CD14-positive monocyte (primary cell): ENCODE data around the gene OR4D11. TPM values are rescaled to one million over a fixed set of nuclear protein-coding genes. Genes with fewer than 3 reads are reported as not detected.
A peak's percentile ranks its signal among the peaks of the same experiment; 100 is the strongest.
"Not testable (repeated sequence)": the region's sequence is repeated elsewhere in the genome, so short reads cannot be mapped to it uniquely, and the experiment has no call there.

ENCODE experiments used
- DNase-seq, 3 donors: peaks; one replicate each; pipeline ENCODE4 v3.0.0-alpha.2; 2011 to 2022
- H2AFZ ChIP-seq: 2 replicates; pipeline ENCODE4 v1.6.0; 2012; ENCODE audit warnings: mild to moderate bottlenecking, low read depth, low read length, inconsistent platforms; ENCODE audit not compliant: insufficient read depth, poor library complexity, severe bottlenecking
- H3K27ac ChIP-seq, 2 donors: 1 replicate in 1 of 2; 2 replicates in 1 of 2; pipeline ENCODE4 v1.5.1; 2012 to 2013; ENCODE audit warnings: low read length in 2 of 2, control low read depth in 1 of 2, inconsistent platforms in 1 of 2, low read depth in 1 of 2, mild to moderate bottlenecking in 1 of 2
- H3K27me3 ChIP-seq, 2 donors: one replicate each; pipeline versions ENCODE4 v1.6.0 to v1.6.1; 2011 to 2013; ENCODE audit warnings: low read length in 2 of 2; ENCODE audit not compliant: control insufficient read depth in 2 of 2, insufficient read depth in 2 of 2
- H3K36me3 ChIP-seq, 2 donors: replicated peaks in 1 of 2; 1 replicate in 1 of 2; 2 replicates in 1 of 2; pipeline versions ENCODE4 v1.5.1 to v1.6.1; 2012 to 2013; ENCODE audit warnings: low read length in 2 of 2, control low read depth in 1 of 2, inconsistent platforms in 1 of 2, mild to moderate bottlenecking in 1 of 2; ENCODE audit not compliant: insufficient read depth in 2 of 2, control insufficient read depth in 1 of 2
- H3K4me1 ChIP-seq, 2 donors: 1 replicate in 1 of 2; 2 replicates in 1 of 2; pipeline versions ENCODE4 v1.5.1 to v1.6.1; 2012 to 2013; ENCODE audit warnings: low read length in 2 of 2, control low read depth in 1 of 2, inconsistent platforms in 1 of 2, mild to moderate bottlenecking in 1 of 2, moderate library complexity in 1 of 2; ENCODE audit not compliant: insufficient read depth in 2 of 2, control insufficient read depth in 1 of 2
- H3K4me2 ChIP-seq: replicated peaks from 2 replicates; pipeline ENCODE3; 2012; ENCODE audit warnings: low read length, moderate library complexity, mild to moderate bottlenecking; ENCODE audit not compliant: poor library complexity, severe bottlenecking; ENCODE audit errors: extremely low read depth
- H3K4me3 ChIP-seq, 3 experiments: fragments of 200-600 bp in 1 of 3; sonication (generic) in 1 of 3; replicated peaks in 1 of 3; 1 replicate in 2 of 3; 2 replicates in 1 of 3; pipeline ENCODE4 v1.5.1; 2011 to 2013; ENCODE audit warnings: low read length in 3 of 3, mild to moderate bottlenecking in 3 of 3, control low read depth in 2 of 3, low read depth in 2 of 3, inconsistent platforms in 1 of 3, moderate library complexity in 1 of 3
- H3K79me2 ChIP-seq: 2 replicates; pipeline ENCODE4 v1.6.0; 2012; ENCODE audit warnings: mild to moderate bottlenecking, control low read depth, inconsistent platforms, low read length, moderate library complexity; ENCODE audit not compliant: insufficient read depth
- H3K9ac ChIP-seq: 2 replicates; pipeline ENCODE4 v1.6.0; 2017; ENCODE audit warnings: low read length, mild to moderate bottlenecking; ENCODE audit not compliant: insufficient read depth, poor library complexity, severe bottlenecking
- H3K9me3 ChIP-seq, 2 donors: replicated peaks in 1 of 2; 1 replicate in 1 of 2; 2 replicates in 1 of 2; pipeline versions ENCODE4 v1.5.1 to v1.6.1; 2012 to 2013; ENCODE audit warnings: low read length in 2 of 2, control low read depth in 1 of 2; ENCODE audit not compliant: control insufficient read depth in 1 of 2, insufficient read depth in 1 of 2
- H4K20me1 ChIP-seq: 2 replicates; pipeline ENCODE4 v1.6.0; 2012; ENCODE audit warnings: mild to moderate bottlenecking, low read length, control low read depth, moderate library complexity; ENCODE audit not compliant: insufficient read depth
- H3K27ac Mint-ChIP-seq, 7 donors: one replicate each; pipeline ENCODE4 v1.8.0; 2020; ENCODE audit warnings: mild to moderate bottlenecking in 7 of 7, mixed read lengths in 7 of 7, moderate library complexity in 6 of 7, inconsistent platforms in 2 of 7
- H3K27me3 Mint-ChIP-seq, 3 donors: one replicate each; pipeline ENCODE4 v1.8.0; 2021 to 2022; ENCODE audit warnings: low read depth in 3 of 3, mild to moderate bottlenecking in 3 of 3, mixed read lengths in 3 of 3, moderate library complexity in 3 of 3, inconsistent platforms in 1 of 3
- H3K36me3 Mint-ChIP-seq, 2 donors: one replicate each; pipeline ENCODE4 v1.8.0; 2020; ENCODE audit warnings: mixed read lengths in 2 of 2, inconsistent platforms in 1 of 2, mild to moderate bottlenecking in 1 of 2
- H3K4me1 Mint-ChIP-seq: one replicate; pipeline ENCODE4 v1.8.0; 2020; ENCODE audit warnings: mild to moderate bottlenecking, mixed read lengths
- H3K4me3 Mint-ChIP-seq, 2 donors: one replicate each; pipeline ENCODE4 v1.8.0; 2020; ENCODE audit warnings: mild to moderate bottlenecking in 2 of 2, mixed read lengths in 2 of 2, moderate library complexity in 1 of 2
- H3K9me3 Mint-ChIP-seq, 7 donors: one replicate each; pipeline ENCODE4 v1.8.0; 2020 to 2022; ENCODE audit warnings: mixed read lengths in 7 of 7, mild to moderate bottlenecking in 6 of 7, moderate library complexity in 6 of 7, inconsistent platforms in 2 of 7
- CTCF ChIP-seq: fragments of 200-600 bp; IDR thresholded peaks from one replicate; pipeline ENCODE4 v1.8.0; 2022; ENCODE audit warnings: antibody characterized with exemption, mild to moderate bottlenecking
- WGBS: methylation state at CpG from one replicate; pipeline ENCODE4 v1.1.5; 2013; ENCODE audit warnings: missing lambda C conversion rate; ENCODE audit not compliant: insufficient coverage; 5-methylcytosine and 5-hydroxymethylcytosine counted together
- intact Hi-C, 2 donors: fragments of 100-400 bp; cut with micrococcal nuclease; formaldehyde crosslinking; loops; one replicate each; pipeline versions ENCODE4 v1.15.0 to v1.15.1; 2023
- polyA plus RNA-seq, 3 donors: library from polyadenylated mRNA; depleted of rRNA in 1 of 3; unstranded in 2 of 3; stranded (reverse) in 1 of 3; fragments of 300-500 nt in 2 of 3; fragments of >200 nt in 1 of 3; fragmentation: Illumina TruSeq in 2 of 3; gene quantifications; 1 replicate in 2 of 3; 2 replicates in 1 of 3; pipeline ENCODE4 v1.2.3, GENCODE V29; 2012 to 2021

The OR4D11 gene
- polyA plus RNA-seq, 3 donors = not detected

GRCh38 chr11:59511675-59512074, 8.3 kb downstream of the OR4D11 start:
- Histone ChIP-seq H3K27me3 (no peaks in the 10 kb centered on the region), H3K4me1 (peaks cover 30 to 35% of the 10 kb centered on the region in 2 donors), H3K4me3 (no peak overlapping the region), H3K4me2 (peak overlapping the region; percentile 61), H3K36me3 (no peaks in the 10 kb centered on the region), H3K27ac (peak overlapping the region in 1 of 2 donors; percentile 53), H3K79me2 (no peaks in the 10 kb centered on the region), H3K9me3 (no peaks in the 10 kb centered on the region), H4K20me1 (no peaks in the 10 kb centered on the region), H3K9ac (no peak overlapping the region), H2AFZ (no peak overlapping the region)
- intact Hi-C loops = no loop called here
- peaks cover 0 to 3% (median 0%) of the 10 kb centered on the region in 3 donors for H3K27me3 Mint-ChIP-seq
- H3K4me3 Mint-ChIP-seq = no peak overlapping the region
- peak overlapping the region in 1 of 7 donors; percentile 60 for H3K27ac Mint-ChIP-seq
- peaks cover 0 to 3% (median 0%) of the 10 kb centered on the region in 7 donors for H3K9me3 Mint-ChIP-seq
- 67% methylated on average over 1 of the region's 1 CpG for WGBS
- H3K4me1 Mint-ChIP-seq = peaks cover 34% of the 10 kb centered on the region
- DNase-seq = no peak
- H3K36me3 Mint-ChIP-seq = no peaks in the 10 kb centered on the region
- no peak for TF ChIP-seq CTCF

- H3K36me3 ChIP-seq, H3K4me1 Mint-ChIP-seq, H3K9me3 Mint-ChIP-seq, H3K9me3 ChIP-seq, H3K27ac Mint-ChIP-seq, H3K27me3 Mint-ChIP-seq, H3K4me3 ChIP-seq, DNase-seq, H3K4me1 ChIP-seq, H3K36me3 Mint-ChIP-seq, H2AFZ ChIP-seq, H3K4me2 ChIP-seq, H3K9ac ChIP-seq, H4K20me1 ChIP-seq, H3K79me2 ChIP-seq, H3K27ac ChIP-seq, H3K4me3 Mint-ChIP-seq, intact Hi-C loops, H3K27me3 ChIP-seq: not testable (repeated sequence)
- WGBS = no CpG with 5 or more reads among the region's 2 CpGs
These were observed 16.8 kb downstream of the OR4D11 start for GRCh38 chr11:59520139-59520538.
